Keratinocyte (primary cell): ENCODE data around the gene PLPP3. TPM values are rescaled to one million over a fixed set of nuclear protein-coding genes. Genes with fewer than 3 reads are reported as not detected.

Experiments used
- DNase-seq: peaks from one replicate; pipeline ENCODE4 v3.0.0-alpha.2; 2011; ENCODE audit warnings: low read depth, missing footprints, low spot score
- FAIRE-seq: peaks from 2 replicates; lab custom pipeline; 2011; peaks lifted over from hg19 to GRCh38; lab: Jason Lieb, UNC
- H2AFZ ChIP-seq: 2 replicates; pipeline ENCODE4 v1.6.0; 2012; ENCODE audit warnings: low read length, control low read depth, inconsistent platforms; ENCODE audit not compliant: control insufficient read depth
- H3K27ac ChIP-seq: 2 replicates; pipeline ENCODE4 v1.5.1; 2011; ENCODE audit warnings: low read length; ENCODE audit not compliant: control insufficient read depth, insufficient read depth
- H3K27me3 ChIP-seq: 3 replicates; pipeline ENCODE4 v1.6.0; 2011; ENCODE audit warnings: low read length; ENCODE audit not compliant: control insufficient read depth, insufficient read depth; ENCODE audit errors: extremely low read depth
- H3K36me3 ChIP-seq, 2 experiments: 2 replicates in 1 of 2; 3 replicates in 1 of 2; pipeline ENCODE4 v1.5.1; 2011; ENCODE audit warnings: low read length in 2 of 2, mild to moderate bottlenecking in 1 of 2; ENCODE audit not compliant: control insufficient read depth in 2 of 2, insufficient read depth in 2 of 2; ENCODE audit errors: extremely low read depth in 1 of 2
- H3K4me1 ChIP-seq: 3 replicates; pipeline ENCODE4 v1.5.1; 2011; ENCODE audit warnings: low read length; ENCODE audit not compliant: control insufficient read depth, insufficient read depth; ENCODE audit errors: extremely low read depth
- H3K4me2 ChIP-seq: 3 replicates; pipeline ENCODE4 v1.6.0; 2011; ENCODE audit warnings: low read depth, low read length; ENCODE audit not compliant: control insufficient read depth, insufficient read depth; ENCODE audit errors: extremely low read depth
- H3K4me3 ChIP-seq, 3 experiments: fragments of 200-600 bp in 1 of 3; sonication (generic) in 1 of 3; 2 replicates in 2 of 3; 3 replicates in 1 of 3; pipeline ENCODE4 v1.5.1; 2011 to 2016; ENCODE audit warnings: low read length in 3 of 3, mild to moderate bottlenecking in 3 of 3, control low read depth in 2 of 3, inconsistent platforms in 1 of 3, low read depth in 1 of 3, mixed read lengths in 1 of 3, mixed run types in 1 of 3, moderate library complexity in 1 of 3; ENCODE audit not compliant: control insufficient read depth in 2 of 3, insufficient read depth in 2 of 3; ENCODE audit errors: extremely low read depth in 1 of 3
- H3K79me2 ChIP-seq: 2 replicates; pipeline ENCODE4 v1.6.0; 2012; ENCODE audit warnings: low read length; ENCODE audit not compliant: control insufficient read depth, insufficient read depth
- H3K9ac ChIP-seq: 3 replicates; pipeline ENCODE4 v1.6.0; 2011; ENCODE audit warnings: low read length; ENCODE audit not compliant: control insufficient read depth, insufficient read depth; ENCODE audit errors: extremely low read depth
- H3K9me1 ChIP-seq: 3 replicates; pipeline ENCODE4 v1.6.0; 2011; ENCODE audit warnings: low read length; ENCODE audit not compliant: control insufficient read depth, insufficient read depth; ENCODE audit errors: extremely low read depth
- H3K9me3 ChIP-seq: 2 replicates; pipeline ENCODE4 v1.5.1; 2012; ENCODE audit warnings: low read depth, low read length; ENCODE audit not compliant: control insufficient read depth
- H4K20me1 ChIP-seq: 3 replicates; pipeline ENCODE4 v1.6.0; 2011; ENCODE audit warnings: low read length; ENCODE audit not compliant: control insufficient read depth, insufficient read depth; ENCODE audit errors: extremely low read depth
- EZH2 ChIP-seq: IDR thresholded peaks from one replicate; pipeline ENCODE4 v1.6.1; 2012; ENCODE audit warnings: inconsistent platforms, mild to moderate bottlenecking, low read length, moderate library complexity
- dilution Hi-C: fragments of 300-500 bp; cut with MboI; formaldehyde crosslinking; loops from one replicate; pipeline ENCODE4 v1.7.0; 2020; ENCODE audit warnings: low sequenced_read_pairs; ENCODE audit not compliant: extremely low pct_ligation_motif_present
- polyA plus RNA-seq, 5 experiments: library from polyadenylated mRNA; depleted of rRNA in 3 of 5; stranded (reverse) in 3 of 5; stranded (forward) in 1 of 5; unstranded in 1 of 5; fragments of >200 nt; gene quantifications; 1 replicate in 1 of 5; 2 replicates in 3 of 5; 3 replicates in 1 of 5; pipeline versions ENCODE4 v1.2.1 to v1.2.3, GENCODE V29; 2011 to 2012; ENCODE audit warnings: missing spikeins in 2 of 5, low read depth in 1 of 5, low replicate concordance in 1 of 5
- TF ChIP-seq, protein P1 (sequence below), 3 experiments: IDR thresholded peaks in 1 of 3; conservative IDR thresholded peaks in 1 of 3; optimal IDR thresholded peaks in 1 of 3; 2 replicates in 2 of 3; 3 replicates in 1 of 3; pipeline versions ENCODE3 to v1.5.1; 2011; ENCODE audit warnings: low read length in 3 of 3, mild to moderate bottlenecking in 3 of 3, moderate library complexity in 2 of 3, control low read depth in 1 of 3, inconsistent platforms in 1 of 3; ENCODE audit not compliant: insufficient read depth in 2 of 3; ENCODE audit errors: extremely low read depth in 1 of 3

The PLPP3 gene
- polyA plus RNA-seq, 1 donor (not counting 4 experiments of a cell fraction or from before 2014, with no cell fraction given) = 4.0 TPM

DNA sequence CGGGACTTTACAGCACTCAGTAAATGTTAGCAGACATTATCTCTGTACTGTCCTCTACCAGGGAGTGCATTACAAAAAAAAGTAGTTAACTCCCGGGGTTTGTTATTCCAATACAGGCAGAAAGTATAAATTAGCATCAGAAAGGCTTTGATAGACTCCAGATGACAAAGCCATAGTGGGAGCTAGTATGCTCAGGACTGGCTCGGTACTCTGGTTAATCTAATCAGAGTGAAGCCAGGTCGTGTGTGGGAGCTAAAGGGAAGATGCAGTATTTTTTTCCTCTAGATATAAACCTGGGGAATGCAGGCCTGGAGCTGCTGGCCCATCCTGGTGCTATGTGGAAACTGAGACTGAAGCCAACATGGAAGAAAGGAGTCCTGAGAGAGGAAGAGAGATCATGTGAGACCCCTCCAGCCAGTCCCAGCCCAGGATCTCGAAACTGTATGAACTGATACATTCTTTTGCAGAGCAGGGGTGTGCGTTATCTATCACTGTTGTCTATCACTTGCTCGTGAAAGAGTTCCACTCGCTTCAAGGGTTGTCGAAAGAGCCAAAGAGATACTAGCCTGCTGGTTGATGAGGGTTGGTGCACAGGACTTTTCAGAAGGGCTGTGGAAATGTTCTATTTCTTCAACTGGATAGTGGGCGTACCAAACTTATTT, 125.8 kb downstream of the PLPP3 start:
- Histone ChIP-seq H3K9me3 (no peaks in the 10 kb centered on the region), H3K36me3 (no peaks in the 10 kb centered on the region), H3K27ac (no peak overlapping the region), H4K20me1 (no peaks in the 10 kb centered on the region), H3K4me3 (no peak overlapping the region), H3K9me1 (no peaks in the 10 kb centered on the region), H3K9ac (no peak overlapping the region), H3K79me2 (no peaks in the 10 kb centered on the region), H2AFZ (no peak overlapping the region), H3K27me3 (no peaks in the 10 kb centered on the region), H3K4me2 (no peak overlapping the region), H3K4me1 (no peaks in the 10 kb centered on the region)
- dilution Hi-C loops = no loop called here
- FAIRE-seq (no peak), DNase-seq (no peak)
- TF ChIP-seq, protein P1, sequence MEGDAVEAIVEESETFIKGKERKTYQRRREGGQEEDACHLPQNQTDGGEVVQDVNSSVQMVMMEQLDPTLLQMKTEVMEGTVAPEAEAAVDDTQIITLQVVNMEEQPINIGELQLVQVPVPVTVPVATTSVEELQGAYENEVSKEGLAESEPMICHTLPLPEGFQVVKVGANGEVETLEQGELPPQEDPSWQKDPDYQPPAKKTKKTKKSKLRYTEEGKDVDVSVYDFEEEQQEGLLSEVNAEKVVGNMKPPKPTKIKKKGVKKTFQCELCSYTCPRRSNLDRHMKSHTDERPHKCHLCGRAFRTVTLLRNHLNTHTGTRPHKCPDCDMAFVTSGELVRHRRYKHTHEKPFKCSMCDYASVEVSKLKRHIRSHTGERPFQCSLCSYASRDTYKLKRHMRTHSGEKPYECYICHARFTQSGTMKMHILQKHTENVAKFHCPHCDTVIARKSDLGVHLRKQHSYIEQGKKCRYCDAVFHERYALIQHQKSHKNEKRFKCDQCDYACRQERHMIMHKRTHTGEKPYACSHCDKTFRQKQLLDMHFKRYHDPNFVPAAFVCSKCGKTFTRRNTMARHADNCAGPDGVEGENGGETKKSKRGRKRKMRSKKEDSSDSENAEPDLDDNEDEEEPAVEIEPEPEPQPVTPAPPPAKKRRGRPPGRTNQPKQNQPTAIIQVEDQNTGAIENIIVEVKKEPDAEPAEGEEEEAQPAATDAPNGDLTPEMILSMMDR (optimal IDR thresholded peaks at IDR 0.05 in 1 of 3, IDR thresholded peaks at IDR 0.05 in 1 of 3, conservative IDR thresholded peaks at IDR 0.05 in 1 of 3; ENCODE audit: extremely low read depth in 1 of 3, insufficient read depth in 2 of 3, low read length in 3 of 3) = no peak

DNA sequence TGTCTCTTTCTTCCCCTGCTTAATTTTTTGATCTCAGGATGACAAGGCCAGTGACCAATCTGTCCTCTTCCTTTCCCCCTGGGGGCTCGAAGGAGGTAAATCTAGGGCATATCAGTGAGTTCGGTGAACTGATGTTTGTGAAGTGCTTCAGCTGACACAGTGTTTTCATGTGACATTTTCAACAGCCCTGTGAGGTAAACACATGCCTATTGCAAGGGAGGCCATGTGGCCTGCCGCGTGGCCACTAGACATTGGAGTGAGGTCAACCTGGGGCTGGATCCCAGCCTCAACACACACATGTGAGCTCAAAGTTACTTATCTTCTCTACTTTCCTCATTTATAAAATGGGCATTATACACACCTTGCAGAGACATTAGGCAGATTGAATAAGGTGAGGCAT, 126.3 kb downstream of the PLPP3 start:
- dilution Hi-C loops = no loop called here
- no peak for DNase-seq
- Histone ChIP-seq H3K36me3 (no peaks in the 10 kb centered on the region), H3K4me3 (no peak overlapping the region), H3K9me1 (no peaks in the 10 kb centered on the region), H4K20me1 (no peaks in the 10 kb centered on the region), H3K79me2 (no peaks in the 10 kb centered on the region), H3K4me1 (no peaks in the 10 kb centered on the region), H3K27me3 (no peaks in the 10 kb centered on the region), H3K9ac (no peak overlapping the region), H3K4me2 (no peak overlapping the region), H3K27ac (no peak overlapping the region), H2AFZ (no peak overlapping the region), H3K9me3 (no peaks in the 10 kb centered on the region)
- no peak for FAIRE-seq
- TF ChIP-seq, protein P1 (optimal IDR thresholded peaks at IDR 0.05 in 1 of 3, IDR thresholded peaks at IDR 0.05 in 1 of 3, conservative IDR thresholded peaks at IDR 0.05 in 1 of 3; ENCODE audit: extremely low read depth in 1 of 3, insufficient read depth in 2 of 3, low read length in 3 of 3) = no peak
- TF ChIP-seq EZH2 = no peak
